ENCODE data around the gene INPP5K.
"Not testable (repeated sequence)": the region's sequence is repeated elsewhere in the genome, so short reads cannot be mapped to it uniquely, and the experiment has no call there.

INPP5K gene

GRCh38 chr17:1467898-1468492 is 48.4 kb downstream of the INPP5K start:
- DNase-seq (ENCODE audit: low read depth in 3 of 3) = no peak

GRCh38 chr17:1467258-1467657 is 49.2 kb downstream of the INPP5K start:
- DNase-seq (ENCODE audit: low read depth in 3 of 3) = no peak

GRCh38 chr17:1464186-1464585 is 52.2 kb downstream of the INPP5K start:
- no peak for DNase-seq (ENCODE audit: low read depth in 3 of 3)

GRCh38 chr17:1462164-1463112 is 54.0 kb downstream of the INPP5K start:
- no peak for DNase-seq (ENCODE audit: low read depth in 3 of 3)

GRCh38 chr17:1461198-1461944 is 55.0 kb downstream of the INPP5K start:
- DNase-seq (ENCODE audit: low read depth in 3 of 3) = no peak

- DNase-seq (ENCODE audit: low read depth in 3 of 3) = no peak
Observed at GRCh38 chr17:1460233-1460632, 56.2 kb downstream of the INPP5K start.

- DNase-seq (ENCODE audit: low read depth in 3 of 3) = peak; percentile 97 to 98 (median 97)
Observed at GRCh38 chr17:1455797-1456599, 60.4 kb downstream of the INPP5K start, which contains the start of gene CRK. Gene CRK, minus strand, starts transcription at chr17:1456232. Its CDS starts 115 bp downstream, at chr17:1456117.

GRCh38 chr17:1455291-1455796 is 61.1 kb downstream of the INPP5K start:
- peak in 2 of 3 experiments; percentile 11 to 38 for DNase-seq (ENCODE audit: low read depth in 3 of 3)

- DNase-seq (ENCODE audit: low read depth in 3 of 3) = no peak
Observed at GRCh38 chr17:1454541-1454940, 61.9 kb downstream of the INPP5K start.

GRCh38 chr17:1453694-1454093 is 62.7 kb downstream of the INPP5K start:
- not testable (repeated sequence) for DNase-seq (ENCODE audit: low read depth in 3 of 3)

GRCh38 chr17:1452836-1453235 is 63.6 kb downstream of the INPP5K start:
- DNase-seq (ENCODE audit: low read depth in 3 of 3) = no peak

GRCh38 chr17:1450261-1450660 is 66.2 kb downstream of the INPP5K start:
- DNase-seq (ENCODE audit: low read depth in 3 of 3) = not testable (repeated sequence)

- DNase-seq (ENCODE audit: low read depth in 3 of 3) = no peak
Observed at GRCh38 chr17:1449412-1449967, 66.9 kb downstream of the INPP5K start.

- no peak for DNase-seq (ENCODE audit: low read depth in 3 of 3)
Observed at GRCh38 chr17:1447052-1447451, 69.4 kb downstream of the INPP5K start.

- no peak for DNase-seq (ENCODE audit: low read depth in 3 of 3)
Observed at GRCh38 chr17:1446201-1446600, 70.2 kb downstream of the INPP5K start.

GRCh38 chr17:1445695-1446094 is 70.7 kb downstream of the INPP5K start:
- DNase-seq (ENCODE audit: low read depth in 3 of 3) = not testable (repeated sequence)
